ENCODE data around the gene CHSY1. TPM values are rescaled to one million over a fixed set of nuclear protein-coding genes. Genes with fewer than 3 reads are reported as not detected.

Gene CHSY1
- total and polyA plus RNA-seq, 9 donors = 23.0 to 69.9 (median 33.0) TPM

- no peak for TF ChIP-seq CTCF (IDR thresholded peaks at IDR 0.05)
- TF ChIP-seq POLR2A (IDR thresholded peaks at IDR 0.05) = no peak
- TF ChIP-seq EP300 (IDR thresholded peaks at IDR 0.05) = no peak
- Histone ChIP-seq H3K36me3 (no peaks in the 10 kb centered on the region), H3K27me3 (no peaks in the 10 kb centered on the region), H3K4me1 (ENCODE audit: insufficient read depth) (no peaks in the 10 kb centered on the region), H3K9me3 (no peaks in the 10 kb centered on the region), H3K27ac (no peak overlapping the region), H3K4me3 (no peak overlapping the region)
- WGBS, 3 donors = 91 to 95% (median 92%) methylated on average over 8 of the region's 8 CpGs
- intact Hi-C loops (cut with DNase I) = no loop called here
- no peak for DNase-seq
Observed at GRCh38 chr15:101146118-101146702, 105.6 kb downstream of the CHSY1 start.

- Histone ChIP-seq H3K4me3 (no peak overlapping the region), H3K4me1 (ENCODE audit: insufficient read depth) (no peaks in the 10 kb centered on the region), H3K36me3 (no peaks in the 10 kb centered on the region), H3K9me3 (no peaks in the 10 kb centered on the region), H3K27me3 (no peaks in the 10 kb centered on the region), H3K27ac (no peak overlapping the region)
- no peak for DNase-seq
- TF ChIP-seq CTCF (IDR thresholded peaks at IDR 0.05) (no peak), POLR2A (IDR thresholded peaks at IDR 0.05) (no peak), EP300 (IDR thresholded peaks at IDR 0.05) (no peak)
- intact Hi-C loops (cut with DNase I) = no loop called here
- 69 to 83% (median 80%) methylated on average over 4 of the region's 4 CpGs for WGBS, 3 donors
Observed at GRCh38 chr15:101145362-101145761, 106.5 kb downstream of the CHSY1 start.

DNA sequence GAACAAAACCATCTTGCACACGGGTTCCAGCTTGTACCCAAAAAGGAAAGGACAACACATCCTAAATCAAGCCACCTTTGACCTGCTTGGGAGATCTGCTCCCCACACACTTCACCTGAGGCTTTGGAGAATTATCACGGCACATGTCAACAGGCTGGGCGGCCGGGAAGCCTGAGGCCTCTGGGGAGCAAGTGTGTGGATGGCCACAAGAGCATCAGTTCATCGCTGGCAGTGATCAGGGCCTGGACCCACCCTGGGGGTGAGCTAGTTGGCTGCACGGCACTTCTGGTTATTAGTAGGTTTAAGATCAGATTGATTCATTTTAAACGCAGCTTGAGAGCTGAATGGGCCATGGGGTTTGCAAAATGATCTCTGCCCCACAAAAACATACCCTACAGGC lies 108.5 kb downstream of the CHSY1 start:
- H3K4me3 ChIP-seq = no peak overlapping the region
- H3K27me3 ChIP-seq = no peaks in the 10 kb centered on the region
- intact Hi-C loops (cut with DNase I) = no loop called here
- no peak for TF ChIP-seq POLR2A (IDR thresholded peaks at IDR 0.05)
- H3K9me3 ChIP-seq = no peaks in the 10 kb centered on the region
- H3K4me1 ChIP-seq (ENCODE audit: insufficient read depth) = no peaks in the 10 kb centered on the region
- DNase-seq = no peak
- 87 to 94% (median 92%) methylated on average over 7 of the region's 7 CpGs for WGBS, 3 donors
- H3K27ac ChIP-seq = no peak overlapping the region
- no peaks in the 10 kb centered on the region for H3K36me3 ChIP-seq

DNA sequence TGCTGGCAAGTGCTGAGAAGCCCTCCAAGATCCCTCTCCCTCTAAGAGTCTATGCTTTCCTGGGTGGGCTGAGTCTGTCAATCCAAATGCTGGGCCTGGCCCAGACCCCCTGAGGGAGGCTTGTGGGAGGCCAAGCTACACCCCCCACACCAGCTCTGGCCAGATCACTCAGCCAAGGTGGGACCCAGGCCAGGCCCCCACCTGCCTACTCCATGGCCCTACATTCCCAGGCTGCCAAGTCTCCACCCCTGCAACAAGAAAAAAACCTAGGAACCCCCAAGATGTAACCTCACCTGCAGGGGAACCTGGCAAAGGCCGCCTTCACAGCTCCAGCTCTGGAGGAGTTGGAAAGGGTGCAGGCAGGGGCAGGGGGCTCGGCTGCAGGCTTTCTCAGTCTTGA lies 109.1 kb downstream of the CHSY1 start:
- DNase-seq = no peak
- no peaks in the 10 kb centered on the region for H3K4me1 ChIP-seq (ENCODE audit: insufficient read depth)

More for the DNA sequence above, 109.1 kb downstream of the CHSY1 start:
- no peak overlapping the region for H3K27ac ChIP-seq
- no peaks in the 10 kb centered on the region for H3K9me3 ChIP-seq
- H3K36me3 ChIP-seq = no peaks in the 10 kb centered on the region
- intact Hi-C loops (cut with DNase I) = no loop called here
- no peaks in the 10 kb centered on the region for H3K27me3 ChIP-seq
- WGBS, 3 donors = 94 to 96% (median 96%) methylated on average over 2 of the region's 2 CpGs
- TF ChIP-seq EP300 (IDR thresholded peaks at IDR 0.05) = no peak
- no peak for TF ChIP-seq CTCF (IDR thresholded peaks at IDR 0.05)
- no peak for TF ChIP-seq POLR2A (IDR thresholded peaks at IDR 0.05)
- H3K4me3 ChIP-seq = no peak overlapping the region
